ENCODE data around the gene RUVBL2.
"Not testable (repeated sequence)": the region's sequence is repeated elsewhere in the genome, so short reads cannot be mapped to it uniquely, and the experiment has no call there.

- TF ChIP-seq POLR2A, POLR2AphosphoS5 (IDR thresholded peaks at IDR 0.05): not testable (repeated sequence)
These were observed 63.4 kb downstream of the RUVBL2 start for GRCh38 chr19:49056902-49057596.

Data from prostate gland (tissue), 1 donor.